ENCODE measurements around the gene RYR3. TPM values are rescaled to one million over a fixed set of nuclear protein-coding genes. Genes with fewer than 3 reads are reported as not detected.
A peak's percentile ranks its signal among the peaks of the same experiment; 100 is the strongest.

RYR3 gene
- total and polyA plus RNA-seq, 2 donors (not counting 1 experiment from before 2014, with no cell fraction given): 0.17 TPM; not detected in 1

GRCh38 chr15:33600212-33600611, 289.4 kb downstream of the RYR3 start:
- DNase-seq (ENCODE audit: low read depth in 2 of 2): no peak
- H2AFZ ChIP-seq (ENCODE audit: low read length): no peak overlapping the region
- H3K9ac ChIP-seq (ENCODE audit: insufficient read depth, low read length): no peak overlapping the region
- no peak overlapping the region for H3K27ac ChIP-seq (ENCODE audit: insufficient read depth, low read length)
- no peak overlapping the region for H3K4me3 ChIP-seq (replicated peaks in 1 of 4; ENCODE audit: control extremely low read depth in 1 of 4, insufficient read depth in 1 of 4, low read depth in 3 of 4, low read length in 4 of 4)
- no peaks in the 10 kb centered on the region for H3K36me3 ChIP-seq (ENCODE audit: control insufficient read depth, insufficient read depth, low read length)
- no peaks in the 10 kb centered on the region for H3K9me3 ChIP-seq (ENCODE audit: control insufficient read depth, insufficient read depth, low read depth, low read length)
- H3K4me1 ChIP-seq (ENCODE audit: control insufficient read depth, extremely low read depth, insufficient read depth, low read length): no peaks in the 10 kb centered on the region
- no peaks in the 10 kb centered on the region for H3K79me2 ChIP-seq (ENCODE audit: control insufficient read depth, insufficient read depth, low read length)
- no peak for TF ChIP-seq CTCF (conservative IDR thresholded peaks at IDR 0.05 in 1 of 2, IDR thresholded peaks at IDR 0.05 in 1 of 2; ENCODE audit: low read depth in 1 of 2, low read length in 2 of 2)
- TF ChIP-seq EZH2 (IDR thresholded peaks at IDR 0.05; ENCODE audit: low read length, missing control alignments): no peak
- no peaks in the 10 kb centered on the region for H4K20me1 ChIP-seq (ENCODE audit: control insufficient read depth, extremely low read depth, insufficient read depth, low read length)
- no peaks in the 10 kb centered on the region for H3K27me3 ChIP-seq (ENCODE audit: control insufficient read depth, insufficient read depth, low read length)
- H3K4me2 ChIP-seq (ENCODE audit: extremely low read depth, insufficient read depth, low read length): no peak overlapping the region

DNA sequence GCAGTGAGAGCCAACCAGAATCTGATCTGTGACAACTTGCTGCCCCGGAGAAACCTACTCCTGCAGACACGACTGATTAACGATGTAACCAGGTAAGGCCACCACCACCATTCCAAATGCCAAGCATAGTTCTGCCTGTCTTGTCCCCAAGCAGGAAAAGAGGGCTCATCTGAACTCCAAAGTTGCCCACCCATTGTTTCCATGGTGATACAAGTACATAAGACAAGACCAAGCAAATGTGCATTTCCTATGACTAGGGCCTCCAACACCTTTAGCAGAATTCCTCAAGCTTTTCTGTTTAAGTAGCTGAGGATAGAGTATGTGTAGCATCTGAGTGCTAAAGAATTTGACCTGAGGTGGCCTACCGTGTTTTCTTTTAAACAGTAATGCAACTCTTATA, 290.7 kb downstream of the RYR3 start:
- no peaks in the 10 kb centered on the region for H3K36me3 ChIP-seq (ENCODE audit: control insufficient read depth, insufficient read depth, low read length)

DNA sequence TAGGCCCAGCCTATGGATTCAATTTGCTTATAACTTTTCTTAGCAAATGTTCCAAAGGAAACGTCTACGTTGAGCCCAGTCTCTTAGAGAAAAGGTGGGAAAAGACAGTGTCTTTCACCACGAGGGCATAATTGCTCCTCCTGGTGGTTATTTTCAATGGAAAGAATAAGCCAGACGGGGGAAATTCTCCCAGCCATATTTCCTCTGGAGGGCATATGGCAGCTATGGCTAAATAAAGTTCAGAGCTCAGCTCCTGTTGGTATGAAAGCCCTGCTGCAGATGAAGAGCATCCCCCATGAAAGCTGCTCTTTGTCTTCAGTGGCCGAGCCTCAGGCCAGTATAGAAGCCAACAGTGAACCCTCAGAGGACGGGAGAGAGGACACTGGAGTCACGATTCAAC, 297.9 kb downstream of the RYR3 start:
- Histone ChIP-seq H3K36me3 (ENCODE audit: control insufficient read depth, insufficient read depth, low read length) (no peaks in the 10 kb centered on the region), H4K20me1 (ENCODE audit: control insufficient read depth, extremely low read depth, insufficient read depth, low read length) (no peaks in the 10 kb centered on the region), H3K27ac (ENCODE audit: insufficient read depth, low read length) (no peak overlapping the region), H3K79me2 (ENCODE audit: control insufficient read depth, insufficient read depth, low read length) (no peaks in the 10 kb centered on the region), H3K9me3 (ENCODE audit: control insufficient read depth, insufficient read depth, low read depth, low read length) (no peaks in the 10 kb centered on the region), H3K4me1 (ENCODE audit: control insufficient read depth, extremely low read depth, insufficient read depth, low read length) (no peaks in the 10 kb centered on the region), H2AFZ (ENCODE audit: low read length) (no peak overlapping the region), H3K4me2 (ENCODE audit: extremely low read depth, insufficient read depth, low read length) (no peak overlapping the region), H3K4me3 (replicated peaks in 1 of 4; ENCODE audit: control extremely low read depth in 1 of 4, insufficient read depth in 1 of 4, low read depth in 3 of 4, low read length in 4 of 4) (no peak overlapping the region), H3K9ac (ENCODE audit: insufficient read depth, low read length) (no peak overlapping the region), H3K27me3 (ENCODE audit: control insufficient read depth, insufficient read depth, low read length) (no peaks in the 10 kb centered on the region)
- TF ChIP-seq EZH2 (IDR thresholded peaks at IDR 0.05; ENCODE audit: low read length, missing control alignments) (no peak), CTCF (conservative IDR thresholded peaks at IDR 0.05 in 1 of 2, IDR thresholded peaks at IDR 0.05 in 1 of 2; ENCODE audit: low read depth in 1 of 2, low read length in 2 of 2) (peak in 1 of 2 donors; percentile 9)
- no peak for DNase-seq (ENCODE audit: low read depth in 2 of 2)

More for the DNA sequence above, 290.7 kb downstream of the RYR3 start:
- no peaks in the 10 kb centered on the region for H4K20me1 ChIP-seq (ENCODE audit: control insufficient read depth, extremely low read depth, insufficient read depth, low read length)
- TF ChIP-seq EZH2 (IDR thresholded peaks at IDR 0.05; ENCODE audit: low read length, missing control alignments): no peak
- TF ChIP-seq CTCF (conservative IDR thresholded peaks at IDR 0.05 in 1 of 2, IDR thresholded peaks at IDR 0.05 in 1 of 2; ENCODE audit: low read depth in 1 of 2, low read length in 2 of 2): no peak
- H3K4me1 ChIP-seq (ENCODE audit: control insufficient read depth, extremely low read depth, insufficient read depth, low read length): no peaks in the 10 kb centered on the region
- no peak overlapping the region for H3K4me2 ChIP-seq (ENCODE audit: extremely low read depth, insufficient read depth, low read length)
- no peaks in the 10 kb centered on the region for H3K79me2 ChIP-seq (ENCODE audit: control insufficient read depth, insufficient read depth, low read length)
- H3K4me3 ChIP-seq (replicated peaks in 1 of 4; ENCODE audit: control extremely low read depth in 1 of 4, insufficient read depth in 1 of 4, low read depth in 3 of 4, low read length in 4 of 4): no peak overlapping the region
- DNase-seq (ENCODE audit: low read depth in 2 of 2): no peak
- no peaks in the 10 kb centered on the region for H3K9me3 ChIP-seq (ENCODE audit: control insufficient read depth, insufficient read depth, low read depth, low read length)
- no peaks in the 10 kb centered on the region for H3K27me3 ChIP-seq (ENCODE audit: control insufficient read depth, insufficient read depth, low read length)
- H2AFZ ChIP-seq (ENCODE audit: low read length): no peak overlapping the region
- H3K27ac ChIP-seq (ENCODE audit: insufficient read depth, low read length): no peak overlapping the region
- H3K9ac ChIP-seq (ENCODE audit: insufficient read depth, low read length): no peak overlapping the region
